CD4-positive, alpha-beta T cell (primary cell): Measurements from ENCODE around the gene CALN1. TPM values are rescaled to one million over a fixed set of nuclear protein-coding genes. Genes with fewer than 3 reads are reported as not detected.

Source experiments
- ATAC-seq: fragments of 200-7000 bp; cut with Tn5 transposase; one replicate; pipeline ENCODE4 v1.10.0; 2022; ENCODE audit warnings: mild to moderate bottlenecking; ENCODE audit not compliant: poor library complexity
- CTCF ChIA-PET: fragments of 350-600 bp; sonication (Branson Sonifier 250); formaldehyde crosslinking; loops from one replicate; lab custom pipeline; 2021; ENCODE audit warnings: antibody characterized with exemption, inconsistent platforms; lab: Charles Lee
- POLR2A ChIA-PET: fragments of 350-600 bp; sonication (Branson Sonifier 250); formaldehyde crosslinking; loops from one replicate; lab custom pipeline; 2021; ENCODE audit warnings: antibody characterized with exemption, inconsistent platforms; lab: Charles Lee
- DNase-seq, 14 experiments: peaks; one replicate each; pipeline ENCODE4 v3.0.0-alpha.2; 2013 to 2020; ENCODE audit warnings: mixed read lengths in 2 of 14
- H3K27ac ChIP-seq, 2 donors: one replicate each; pipeline versions ENCODE4 v1.5.1 to v1.7.0; 2013; ENCODE audit warnings: low read length in 2 of 2, low read depth in 1 of 2, mild to moderate bottlenecking in 1 of 2
- H3K27me3 ChIP-seq, 2 experiments: 1 replicate in 1 of 2; 2 replicates in 1 of 2; pipeline versions ENCODE4 v1.6.1 to v1.7.0; 2013; ENCODE audit warnings: low read length in 2 of 2, control low read depth in 1 of 2, mild to moderate bottlenecking in 1 of 2, moderate library complexity in 1 of 2; ENCODE audit not compliant: insufficient read depth in 2 of 2, control insufficient read depth in 1 of 2
- H3K36me3 ChIP-seq: one replicate; pipeline ENCODE4 v1.6.1; 2013; ENCODE audit warnings: low read length, control low read depth; ENCODE audit not compliant: insufficient read depth
- H3K4me1 ChIP-seq: one replicate; pipeline ENCODE4 v1.6.1; 2013; ENCODE audit warnings: low read length, control low read depth; ENCODE audit not compliant: insufficient read depth
- H3K4me3 ChIP-seq: one replicate; pipeline ENCODE4 v1.5.1; 2013; ENCODE audit warnings: mild to moderate bottlenecking, low read length, moderate library complexity
- H3K9me3 ChIP-seq, 2 experiments: 1 replicate in 1 of 2; 2 replicates in 1 of 2; pipeline versions ENCODE4 v1.6.1 to v1.7.0; 2013; ENCODE audit warnings: low read length in 2 of 2, mild to moderate bottlenecking in 2 of 2, control low read depth in 1 of 2, moderate library complexity in 1 of 2; ENCODE audit not compliant: control insufficient read depth in 1 of 2, insufficient read depth in 1 of 2
- H3K27ac Mint-ChIP-seq: one replicate; pipeline ENCODE4 v1.8.0; 2020; ENCODE audit warnings: mixed read lengths
- H3K27me3 Mint-ChIP-seq: one replicate; pipeline ENCODE4 v1.8.0; 2021; ENCODE audit warnings: mixed read lengths
- H3K36me3 Mint-ChIP-seq: one replicate; pipeline ENCODE4 v1.8.0; 2021; ENCODE audit warnings: low read depth, mixed read lengths
- H3K4me1 Mint-ChIP-seq: one replicate; pipeline ENCODE4 v1.8.0; 2021; ENCODE audit warnings: low read depth, mixed read lengths
- H3K4me3 Mint-ChIP-seq: one replicate; pipeline ENCODE4 v1.8.0; 2020; ENCODE audit warnings: mild to moderate bottlenecking, mixed read lengths
- H3K9me3 Mint-ChIP-seq: one replicate; pipeline ENCODE4 v1.8.0; 2020; ENCODE audit warnings: mixed read lengths
- CTCF ChIP-seq: fragments of 200-600 bp; IDR thresholded peaks from one replicate; pipeline ENCODE4 v1.8.0; 2022; ENCODE audit warnings: antibody characterized with exemption, mild to moderate bottlenecking
- intact Hi-C, 2 experiments: fragments of 100-400 bp; cut with DNase I in 1 of 2; cut with micrococcal nuclease in 1 of 2; formaldehyde crosslinking; loops; one replicate each; pipeline versions ENCODE4 v1.15.1 to v1.9.0; 2023 to 2025; cut with DNase I, micrococcal nuclease
- total RNA-seq, 174 experiments: library from RNA in 2 of 174; stranded (reverse) in 2 of 174; gene quantifications; one replicate each; pipeline ENCODE4 v1.2.3 and lab custom pipeline; 2021 to 2026

The CALN1 gene
- total RNA-seq, 2 experiments from 2014 or later: 0.06 TPM; not detected in 1

- TF ChIP-seq CTCF: no peak
- POLR2A ChIA-PET: no interaction called here
- no peaks in the 10 kb centered on the region for H3K4me1 Mint-ChIP-seq
- no peak for ATAC-seq
- no peaks in the 10 kb centered on the region for H3K4me1 ChIP-seq
- H3K27me3 Mint-ChIP-seq: peaks cover 41% of the 10 kb centered on the region
- H3K36me3 Mint-ChIP-seq: no peaks in the 10 kb centered on the region
- H3K4me3 Mint-ChIP-seq: no peak overlapping the region
- peaks cover 6% of the 10 kb centered on the region for H3K9me3 Mint-ChIP-seq
- no peak for DNase-seq
- intact Hi-C loops: loop anchor here in 1 of 2 experiments (10.0 kb wide), 1 partner anchor 582 kb away; no protein-coding TSS in a partner anchor
- H3K36me3 ChIP-seq: no peaks in the 10 kb centered on the region
- CTCF ChIA-PET: no interaction called here
- H3K27ac Mint-ChIP-seq: no peak overlapping the region
- no peak overlapping the region for H3K4me3 ChIP-seq
- peaks cover 0 to 15% of the 10 kb centered on the region in 2 experiments for H3K9me3 ChIP-seq
- no peak overlapping the region for H3K27ac ChIP-seq
- peaks cover 8 to 25% of the 10 kb centered on the region in 2 experiments for H3K27me3 ChIP-seq
Observed at GRCh38 chr7:72336632-72337389, 75.3 kb downstream of the CALN1 start.

- no peaks in the 10 kb centered on the region for H3K36me3 Mint-ChIP-seq
- H3K27me3 ChIP-seq: peaks cover 8 to 25% of the 10 kb centered on the region in 2 experiments
- H3K27me3 Mint-ChIP-seq: peaks cover 41% of the 10 kb centered on the region
- no peaks in the 10 kb centered on the region for H3K36me3 ChIP-seq
- H3K4me1 Mint-ChIP-seq: no peaks in the 10 kb centered on the region
- no peak overlapping the region for H3K4me3 ChIP-seq
- H3K9me3 Mint-ChIP-seq: peaks cover 6% of the 10 kb centered on the region
- H3K27ac ChIP-seq: no peak overlapping the region
- H3K4me3 Mint-ChIP-seq: no peak overlapping the region
- TF ChIP-seq CTCF: no peak
- DNase-seq: no peak
- ChIA-PET CTCF (no interaction called here), POLR2A (no interaction called here)
- intact Hi-C loops: loop anchor here in 1 of 2 experiments (10.0 kb wide), 1 partner anchor 582 kb away; no protein-coding TSS in a partner anchor
- H3K27ac Mint-ChIP-seq: no peak overlapping the region
- no peak for ATAC-seq
- peaks cover 0 to 15% of the 10 kb centered on the region in 2 experiments for H3K9me3 ChIP-seq
- no peaks in the 10 kb centered on the region for H3K4me1 ChIP-seq
Observed at GRCh38 chr7:72336382-72336631, 75.8 kb downstream of the CALN1 start.

DNA sequence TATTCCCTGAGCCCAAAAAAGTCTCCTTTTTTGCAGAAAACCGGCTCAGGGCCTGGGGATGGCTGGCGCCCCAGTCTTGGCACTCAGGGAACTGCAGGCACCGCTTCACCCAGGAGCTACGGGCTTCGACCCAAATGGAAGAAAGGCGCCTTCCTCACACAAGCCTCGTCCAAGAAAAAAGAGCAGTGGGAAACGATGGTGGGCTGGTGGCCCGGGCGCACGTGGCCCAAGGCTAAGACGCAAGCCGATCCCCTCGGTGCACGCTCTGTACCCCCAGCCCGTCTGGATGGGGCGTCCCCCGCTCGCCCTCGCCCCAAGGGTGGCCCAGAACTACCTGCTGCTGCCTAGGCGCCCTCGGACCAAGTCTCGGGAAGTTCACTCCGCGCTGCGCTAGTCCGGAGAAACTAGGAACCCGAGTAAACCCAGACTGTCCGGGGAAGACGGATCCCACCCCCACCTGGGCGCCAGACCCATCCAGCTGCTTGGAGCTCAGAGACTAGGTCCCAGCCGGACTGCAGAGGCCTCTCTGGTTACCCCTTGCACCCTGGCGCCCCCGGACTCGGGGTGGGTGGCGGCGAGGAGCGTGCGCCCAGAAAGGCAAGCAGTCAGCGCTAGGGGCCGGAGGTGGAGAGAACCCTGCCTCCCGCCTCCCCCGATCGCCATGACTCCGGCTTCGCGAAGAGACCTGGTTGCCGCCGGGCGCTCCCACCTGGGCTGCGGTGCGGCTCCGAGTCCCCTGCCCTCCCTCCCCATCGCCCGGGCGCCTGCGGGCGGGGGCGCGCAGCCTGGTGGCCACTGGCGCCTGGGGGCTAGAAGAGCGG lies 76.4 kb downstream of the CALN1 start:
- no peak overlapping the region for H3K4me3 ChIP-seq
- POLR2A ChIA-PET: no interaction called here

More for the DNA sequence above, 76.4 kb downstream of the CALN1 start:
- Histone ChIP-seq H3K36me3 (no peaks in the 10 kb centered on the region), H3K27ac (no peak overlapping the region), H3K9me3 (peaks cover 0 to 15% of the 10 kb centered on the region in 2 experiments), H3K27me3 (peaks cover 8 to 25% of the 10 kb centered on the region in 2 experiments), H3K4me1 (no peaks in the 10 kb centered on the region)
- CTCF ChIA-PET: no interaction called here
- no peak overlapping the region for H3K4me3 Mint-ChIP-seq
- ATAC-seq (no peak), DNase-seq (no peak)
- peaks cover 7% of the 10 kb centered on the region for H3K9me3 Mint-ChIP-seq
- H3K27ac Mint-ChIP-seq: no peak overlapping the region
- H3K36me3 Mint-ChIP-seq: no peaks in the 10 kb centered on the region
- intact Hi-C loops: loop anchor here in 1 of 2 experiments (10.0 kb wide), 1 partner anchor 581 kb away; no protein-coding TSS in a partner anchor
- H3K27me3 Mint-ChIP-seq: peaks cover 41% of the 10 kb centered on the region
- TF ChIP-seq CTCF: no peak
- H3K4me1 Mint-ChIP-seq: no peaks in the 10 kb centered on the region
